Fibroblast of the aortic adventitia (primary cell): ENCODE results near the gene CYTH3. TPM values are rescaled to one million over a fixed set of nuclear protein-coding genes. Genes with fewer than 3 reads are reported as not detected.

Source experiments
- DNase-seq: peaks from one replicate; pipeline ENCODE4 v3.0.0-alpha.2; 2010; ENCODE audit warnings: low read depth
- H3K4me3 ChIP-seq: 2 replicates; pipeline ENCODE4 v1.5.1; 2011; ENCODE audit warnings: low read depth, mild to moderate bottlenecking, control low read depth, low read length, moderate library complexity
- total RNA-seq: library from RNA; depleted of rRNA; stranded (reverse); fragments of >200 nt; gene quantifications from 2 replicates; pipeline ENCODE4 v1.2.3, GENCODE V29; 2012; ENCODE audit warnings: low replicate concordance
- TF ChIP-seq, protein P1 (sequence below): IDR thresholded peaks from 2 replicates; pipeline ENCODE4 v1.5.1; 2011; ENCODE audit warnings: mild to moderate bottlenecking, low read length, control low read depth, inconsistent platforms; ENCODE audit not compliant: insufficient read depth

CYTH3 gene
- total RNA-seq, 1 donor = 27.1 TPM

DNA sequence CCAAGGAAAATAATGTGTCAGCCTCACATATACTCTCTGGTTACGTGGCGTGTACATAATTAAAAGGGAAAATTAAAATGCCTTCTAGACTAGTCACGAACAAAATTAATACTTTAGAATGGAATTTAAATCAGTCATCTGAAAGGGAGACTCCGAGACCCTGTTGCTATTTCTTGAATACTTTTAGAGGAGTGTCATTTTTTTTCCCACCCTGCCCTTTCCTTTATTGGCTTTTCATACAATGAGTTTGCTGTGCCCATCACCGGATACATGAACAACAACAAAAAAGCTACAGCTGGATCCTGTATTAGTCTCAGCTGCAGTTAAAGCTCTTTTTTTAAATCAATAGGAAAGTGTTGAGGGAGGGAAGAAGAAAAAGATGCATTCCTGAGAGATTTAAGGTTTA, 20.1 kb downstream of the CYTH3 start:
- peak; percentile 59 for DNase-seq
- TF ChIP-seq, protein P1, sequence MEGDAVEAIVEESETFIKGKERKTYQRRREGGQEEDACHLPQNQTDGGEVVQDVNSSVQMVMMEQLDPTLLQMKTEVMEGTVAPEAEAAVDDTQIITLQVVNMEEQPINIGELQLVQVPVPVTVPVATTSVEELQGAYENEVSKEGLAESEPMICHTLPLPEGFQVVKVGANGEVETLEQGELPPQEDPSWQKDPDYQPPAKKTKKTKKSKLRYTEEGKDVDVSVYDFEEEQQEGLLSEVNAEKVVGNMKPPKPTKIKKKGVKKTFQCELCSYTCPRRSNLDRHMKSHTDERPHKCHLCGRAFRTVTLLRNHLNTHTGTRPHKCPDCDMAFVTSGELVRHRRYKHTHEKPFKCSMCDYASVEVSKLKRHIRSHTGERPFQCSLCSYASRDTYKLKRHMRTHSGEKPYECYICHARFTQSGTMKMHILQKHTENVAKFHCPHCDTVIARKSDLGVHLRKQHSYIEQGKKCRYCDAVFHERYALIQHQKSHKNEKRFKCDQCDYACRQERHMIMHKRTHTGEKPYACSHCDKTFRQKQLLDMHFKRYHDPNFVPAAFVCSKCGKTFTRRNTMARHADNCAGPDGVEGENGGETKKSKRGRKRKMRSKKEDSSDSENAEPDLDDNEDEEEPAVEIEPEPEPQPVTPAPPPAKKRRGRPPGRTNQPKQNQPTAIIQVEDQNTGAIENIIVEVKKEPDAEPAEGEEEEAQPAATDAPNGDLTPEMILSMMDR = no peak
- no peak overlapping the region for H3K4me3 ChIP-seq

DNA sequence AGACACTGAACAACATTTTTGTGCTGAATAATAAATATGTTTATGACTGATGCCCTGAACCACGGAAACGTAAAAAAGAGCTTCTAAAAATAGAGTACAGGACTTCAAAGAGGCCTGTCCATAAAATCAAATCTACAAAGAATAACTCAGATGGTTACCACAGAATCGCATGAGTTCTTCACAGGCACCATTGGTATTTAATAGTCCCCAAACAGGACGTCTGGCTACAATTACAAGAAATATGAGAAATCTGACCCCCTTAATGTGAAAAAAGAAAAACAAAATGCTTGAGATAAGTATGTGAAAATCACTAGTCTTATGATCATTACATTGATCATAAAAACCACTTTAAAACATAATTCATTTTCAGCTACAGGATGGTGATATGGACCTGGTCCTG, 20.8 kb downstream of the CYTH3 start:
- no peak for DNase-seq
- TF ChIP-seq, protein P1 = no peak
- H3K4me3 ChIP-seq = no peak overlapping the region

DNA sequence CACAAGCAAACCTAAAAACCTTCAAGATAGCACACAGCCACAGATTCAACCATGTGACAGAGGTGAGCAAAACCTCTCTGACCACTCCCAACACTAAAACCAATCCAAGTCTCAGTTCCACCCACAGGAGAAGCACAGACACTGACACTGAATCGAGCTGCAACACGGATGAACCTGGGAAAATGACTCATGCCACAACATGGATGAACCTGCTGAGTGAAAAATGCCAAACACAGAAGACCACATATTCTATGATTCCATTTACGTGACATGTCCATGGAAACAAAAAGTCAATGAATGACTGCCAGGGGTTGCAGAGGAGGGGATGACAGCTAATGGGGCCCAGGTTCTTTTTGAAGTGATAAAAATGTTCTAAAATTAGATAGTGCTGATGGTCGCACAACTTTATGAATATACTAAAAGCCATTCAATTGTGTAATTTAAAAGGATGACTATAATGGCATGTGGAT, 22.0 kb downstream of the CYTH3 start:
- DNase-seq = no peak
- H3K4me3 ChIP-seq = no peak overlapping the region
- TF ChIP-seq, protein P1 = no peak

DNA sequence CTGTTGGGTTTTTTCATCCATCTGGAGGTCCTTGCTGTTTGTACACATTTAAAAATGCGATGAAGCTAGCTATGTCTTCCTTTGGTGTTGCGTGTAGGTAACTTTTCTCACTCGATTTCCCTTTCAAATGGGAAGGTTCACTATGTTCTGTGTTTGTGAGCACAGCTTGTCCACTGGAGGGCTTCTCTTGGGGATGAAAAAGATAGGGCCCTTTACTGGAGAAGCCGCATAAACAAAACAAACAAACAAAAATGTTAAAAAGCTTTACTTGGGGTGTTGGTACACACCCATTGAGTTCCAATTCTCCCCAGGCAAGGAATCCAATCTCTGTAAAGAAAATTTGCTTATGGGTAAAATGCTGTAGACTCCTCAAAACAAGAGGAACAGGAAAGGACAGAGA, 23.4 kb downstream of the CYTH3 start:
- TF ChIP-seq, protein P1 = no peak
- no peak overlapping the region for H3K4me3 ChIP-seq
- no peak for DNase-seq

DNA sequence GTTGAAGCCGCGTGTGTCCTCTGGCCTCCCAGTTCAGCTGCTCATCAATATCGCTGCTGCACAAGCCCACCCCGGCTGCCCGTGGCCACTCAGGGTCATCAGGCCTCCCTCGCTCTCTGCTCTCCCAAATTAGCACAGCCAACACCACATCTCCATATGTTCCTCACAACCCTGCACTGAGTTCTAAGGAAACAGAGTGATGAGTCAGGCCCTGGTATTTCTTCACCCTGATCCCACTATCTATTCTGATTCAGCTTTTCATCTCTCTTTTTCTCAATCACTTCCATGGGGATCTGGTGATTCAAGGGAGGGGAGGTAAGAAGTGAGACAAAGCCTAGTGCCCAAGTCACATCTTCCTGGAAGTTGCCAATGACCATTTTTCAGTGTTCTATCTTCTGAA, 23.8 kb downstream of the CYTH3 start:
- H3K4me3 ChIP-seq = no peak overlapping the region
- TF ChIP-seq, protein P1 = no peak
- peak; percentile 80 for DNase-seq

GRCh38 chr7:6246251-6246917, 26.0 kb downstream of the CYTH3 start:
- TF ChIP-seq, protein P1 = no peak
- H3K4me3 ChIP-seq = no peak overlapping the region
- peak; percentile 71 for DNase-seq

DNA sequence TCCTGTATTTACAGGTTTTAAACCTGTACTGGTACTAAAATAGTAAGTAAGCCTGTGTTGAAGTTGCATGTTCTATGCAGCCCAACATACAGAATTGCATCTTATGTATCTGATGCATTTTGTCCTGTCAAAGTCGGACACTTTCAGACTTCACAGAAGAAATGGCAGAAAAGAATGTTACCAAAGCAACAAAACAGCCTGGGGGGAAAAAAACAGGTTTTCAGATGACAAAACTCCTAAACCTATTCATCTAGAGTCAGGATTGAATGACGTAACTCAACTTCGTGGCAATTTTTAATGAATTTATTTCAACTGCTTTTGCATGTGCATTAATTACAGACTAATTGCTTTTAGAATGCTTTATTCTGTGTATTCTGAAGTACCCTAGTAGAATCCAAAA, 28.4 kb downstream of the CYTH3 start:
- DNase-seq = no peak
- H3K4me3 ChIP-seq = no peak overlapping the region
- TF ChIP-seq, protein P1 = no peak
